ENCODE results near the gene SAMD10.
"Not testable (repeated sequence)": the region's sequence is repeated elsewhere in the genome, so short reads cannot be mapped to it uniquely, and the experiment has no call there.

The SAMD10 gene

GRCh38 chr20:63968136-63968927 is 11.1 kb downstream of the SAMD10 start:
- peaks cover 11% of the 10 kb centered on the region for H3K4me1 Mint-ChIP-seq
- ATAC-seq (ENCODE audit: low read depth) (no peak), DNase-seq (ENCODE audit: low spot score in 2 of 2) (no peak)
- H3K36me3 Mint-ChIP-seq, result peaks cover 5% of the 10 kb centered on the region
- peak overlapping the region; percentile 83 for H3K4me3 Mint-ChIP-seq
- H3K27me3 Mint-ChIP-seq, result peaks cover 4% of the 10 kb centered on the region
- peaks cover 3% of the 10 kb centered on the region for H3K9me3 Mint-ChIP-seq
- H3K27ac Mint-ChIP-seq, result peak overlapping the region; percentile 53

GRCh38 chr20:63967330-63968135 is 11.9 kb downstream of the SAMD10 start:
- H3K9me3 Mint-ChIP-seq, result peaks cover 3% of the 10 kb centered on the region
- H3K27me3 Mint-ChIP-seq, result peaks cover 4% of the 10 kb centered on the region
- no peak for DNase-seq (ENCODE audit: low spot score in 2 of 2)
- peaks cover 11% of the 10 kb centered on the region for H3K4me1 Mint-ChIP-seq
- peaks cover 8% of the 10 kb centered on the region for H3K36me3 Mint-ChIP-seq
- ATAC-seq (ENCODE audit: low read depth), result no peak
- H3K27ac Mint-ChIP-seq, result no peak overlapping the region
- H3K4me3 Mint-ChIP-seq, result no peak overlapping the region

- no peak for DNase-seq (ENCODE audit: low spot score in 2 of 2)
- H3K27ac Mint-ChIP-seq, result no peak overlapping the region
- H3K9me3 Mint-ChIP-seq, result peaks cover 3% of the 10 kb centered on the region
- no peak overlapping the region for H3K4me3 Mint-ChIP-seq
- peaks cover 4% of the 10 kb centered on the region for H3K27me3 Mint-ChIP-seq
- ATAC-seq (ENCODE audit: low read depth), result no peak
- peaks cover 10% of the 10 kb centered on the region for H3K36me3 Mint-ChIP-seq
- H3K4me1 Mint-ChIP-seq, result peaks cover 11% of the 10 kb centered on the region
Measured at GRCh38 chr20:63966944-63967322, 12.5 kb downstream of the SAMD10 start.

- peaks cover 13% of the 10 kb centered on the region for H3K36me3 Mint-ChIP-seq
- H3K27ac Mint-ChIP-seq, result no peak overlapping the region
- peaks cover 3% of the 10 kb centered on the region for H3K9me3 Mint-ChIP-seq
- H3K4me1 Mint-ChIP-seq, result peaks cover 11% of the 10 kb centered on the region
- peaks cover 4% of the 10 kb centered on the region for H3K27me3 Mint-ChIP-seq
- ATAC-seq (ENCODE audit: low read depth) (no peak), DNase-seq (ENCODE audit: low spot score in 2 of 2) (no peak)
- H3K4me3 Mint-ChIP-seq, result no peak overlapping the region
Measured at GRCh38 chr20:63966172-63966943, 13.1 kb downstream of the SAMD10 start.

GRCh38 chr20:63964412-63964811 is 15.0 kb downstream of the SAMD10 start:
- no peak for ATAC-seq (ENCODE audit: low read depth)
- H3K36me3 Mint-ChIP-seq, result peaks cover 14% of the 10 kb centered on the region
- no peak overlapping the region for H3K27ac Mint-ChIP-seq
- H3K27me3 Mint-ChIP-seq, result no peaks in the 10 kb centered on the region
- peaks cover 5% of the 10 kb centered on the region for H3K4me1 Mint-ChIP-seq
- H3K9me3 Mint-ChIP-seq, result peaks cover 3% of the 10 kb centered on the region
- no peak overlapping the region for H3K4me3 Mint-ChIP-seq
- no peak for DNase-seq (ENCODE audit: low spot score in 2 of 2)

- Mint-ChIP-seq H3K9me3 (peaks cover 3% of the 10 kb centered on the region), H3K36me3 (peaks cover 14% of the 10 kb centered on the region), H3K4me1 (peaks cover 4% of the 10 kb centered on the region), H3K27ac (no peak overlapping the region), H3K4me3 (no peak overlapping the region), H3K27me3 (no peaks in the 10 kb centered on the region)
- DNase-seq (ENCODE audit: low spot score in 2 of 2) (no peak), ATAC-seq (ENCODE audit: low read depth) (no peak)
Measured at GRCh38 chr20:63963784-63964301, 15.6 kb downstream of the SAMD10 start.

- Mint-ChIP-seq H3K4me3 (no peak overlapping the region), H3K27ac (no peak overlapping the region), H3K9me3 (peaks cover 3% of the 10 kb centered on the region), H3K36me3 (peaks cover 14% of the 10 kb centered on the region), H3K4me1 (no peaks in the 10 kb centered on the region), H3K27me3 (no peaks in the 10 kb centered on the region)
- DNase-seq (ENCODE audit: low spot score in 2 of 2) (no peak), ATAC-seq (ENCODE audit: low read depth) (no peak)
Measured at GRCh38 chr20:63963348-63963741, 16.1 kb downstream of the SAMD10 start.

- Mint-ChIP-seq H3K4me1 (peaks cover 3% of the 10 kb centered on the region), H3K36me3 (peaks cover 14% of the 10 kb centered on the region), H3K27me3 (no peaks in the 10 kb centered on the region), H3K4me3 (no peak overlapping the region), H3K27ac (no peak overlapping the region), H3K9me3 (peaks cover 3% of the 10 kb centered on the region)
- ATAC-seq (ENCODE audit: low read depth), result no peak
- no peak for DNase-seq (ENCODE audit: low spot score in 2 of 2)
Measured at GRCh38 chr20:63962426-63963347, 16.8 kb downstream of the SAMD10 start.

GRCh38 chr20:63961664-63962425 is 17.6 kb downstream of the SAMD10 start:
- Mint-ChIP-seq H3K4me3 (no peak overlapping the region), H3K9me3 (peaks cover 3% of the 10 kb centered on the region), H3K27ac (no peak overlapping the region), H3K36me3 (peaks cover 14% of the 10 kb centered on the region), H3K4me1 (peaks cover 10% of the 10 kb centered on the region), H3K27me3 (no peaks in the 10 kb centered on the region)
- no peak for ATAC-seq (ENCODE audit: low read depth)
- DNase-seq (ENCODE audit: low spot score in 2 of 2), result no peak

GRCh38 chr20:63960654-63961621 is 18.5 kb downstream of the SAMD10 start:
- Mint-ChIP-seq H3K4me1 (peaks cover 10% of the 10 kb centered on the region), H3K36me3 (peaks cover 11% of the 10 kb centered on the region)
- H3K4me3 Mint-ChIP-seq; ATAC-seq (ENCODE audit: low read depth); H3K27ac Mint-ChIP-seq; H3K27me3 Mint-ChIP-seq; H3K9me3 Mint-ChIP-seq; DNase-seq (ENCODE audit: low spot score in 2 of 2): not testable (repeated sequence)

GRCh38 chr20:63959699-63960075 is 19.8 kb downstream of the SAMD10 start:
- ATAC-seq (ENCODE audit: low read depth), result no peak
- peaks cover 9% of the 10 kb centered on the region for H3K36me3 Mint-ChIP-seq
- H3K4me3 Mint-ChIP-seq, result no peak overlapping the region
- H3K27me3 Mint-ChIP-seq, result no peaks in the 10 kb centered on the region
- no peaks in the 10 kb centered on the region for H3K9me3 Mint-ChIP-seq
- no peak overlapping the region for H3K27ac Mint-ChIP-seq
- DNase-seq (ENCODE audit: low spot score in 2 of 2), result no peak
- H3K4me1 Mint-ChIP-seq, result peaks cover 13% of the 10 kb centered on the region
